Activated CD4-positive, alpha-beta memory T cell treated with anti-CD3 and anti-CD28 coated beads for 36 hours (primary cell): Measurements from ENCODE around the gene IDI2. TPM values are rescaled to one million over a fixed set of nuclear protein-coding genes. Genes with fewer than 3 reads are reported as not detected.
"Not testable (repeated sequence)": the region's sequence is repeated elsewhere in the genome, so short reads cannot be mapped to it uniquely, and the experiment has no call there.

Experiments used
- CTCF ChIA-PET: fragments of 350-600 bp; sonication (Branson Sonifier 250); formaldehyde crosslinking; loops from one replicate; lab custom pipeline; 2021; ENCODE audit warnings: antibody characterized with exemption, inconsistent platforms; lab: Charles Lee
- POLR2A ChIA-PET: fragments of 350-600 bp; sonication (Branson Sonifier 250); formaldehyde crosslinking; loops from one replicate; lab custom pipeline; 2021; ENCODE audit warnings: antibody characterized with exemption; lab: Charles Lee
- DNase-seq: peaks from one replicate; pipeline ENCODE4 v3.0.0-alpha.2; 2020
- H3K27ac Mint-ChIP-seq: one replicate; pipeline ENCODE4 v1.8.0; 2021; ENCODE audit warnings: mixed read lengths
- H3K27me3 Mint-ChIP-seq: one replicate; pipeline ENCODE4 v1.8.0; 2021; ENCODE audit warnings: mixed read lengths
- H3K36me3 Mint-ChIP-seq: one replicate; pipeline ENCODE4 v1.8.0; 2021; ENCODE audit warnings: mixed read lengths
- H3K4me1 Mint-ChIP-seq: one replicate; pipeline ENCODE4 v1.8.0; 2021; ENCODE audit warnings: low read depth, mixed read lengths
- H3K4me3 Mint-ChIP-seq: one replicate; pipeline ENCODE4 v1.8.0; 2021; ENCODE audit warnings: mild to moderate bottlenecking, mixed read lengths
- H3K9me3 Mint-ChIP-seq: one replicate; pipeline ENCODE4 v1.8.0; 2021; ENCODE audit warnings: mixed read lengths
- intact Hi-C: fragments of 100-400 bp; cut with micrococcal nuclease; formaldehyde crosslinking; loops from one replicate; pipeline ENCODE4 v1.15.1; 2023
- total RNA-seq, 2 experiments: library from RNA; stranded (reverse); gene quantifications; one replicate each; pipeline ENCODE4 v1.2.3, GENCODE V29; 2021

IDI2 gene
- total RNA-seq, 2 experiments from 2014 or later, result not detected

- no peaks in the 10 kb centered on the region for H3K4me1 Mint-ChIP-seq
- intact Hi-C loops, result no loop called here
- peaks cover 5% of the 10 kb centered on the region for H3K36me3 Mint-ChIP-seq
- H3K9me3 Mint-ChIP-seq, result no peaks in the 10 kb centered on the region
- H3K27me3 Mint-ChIP-seq, result no peaks in the 10 kb centered on the region
- ChIA-PET POLR2A (interaction anchor here (0.8 kb wide), 1 partner anchor 37 kb away, joined by 4 read pairs; no protein-coding TSS in a partner anchor), CTCF (no interaction called here)
- no peak overlapping the region for H3K27ac Mint-ChIP-seq
- no peak for DNase-seq
- no peak overlapping the region for H3K4me3 Mint-ChIP-seq
Measured at GRCh38 chr10:1029838-1030237, 4.2 kb upstream of the IDI2 start.

DNA sequence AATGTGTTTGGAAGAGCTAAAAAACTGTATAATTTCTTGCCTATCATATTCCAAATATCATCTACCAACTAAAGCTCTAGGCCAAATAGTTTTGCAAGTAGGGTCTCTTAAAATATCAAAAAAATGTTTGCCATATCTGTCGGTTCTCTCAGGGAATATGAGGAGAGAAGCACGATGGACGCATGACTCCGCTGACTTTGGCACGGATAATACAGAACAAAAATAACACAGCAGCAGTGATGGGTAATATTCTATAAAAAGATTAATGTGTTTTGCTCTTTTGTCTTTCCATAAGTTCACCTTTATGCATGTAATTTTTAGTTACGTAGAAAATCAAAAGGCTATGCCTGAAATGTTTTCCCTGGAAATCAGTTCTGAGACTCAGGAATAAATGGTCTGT lies 919 bp upstream of the IDI2 start:
- Mint-ChIP-seq H3K27ac (no peak overlapping the region), H3K27me3 (no peaks in the 10 kb centered on the region), H3K4me3 (no peak overlapping the region), H3K9me3 (no peaks in the 10 kb centered on the region), H3K36me3 (peaks cover under 1% of the 10 kb centered on the region), H3K4me1 (no peaks in the 10 kb centered on the region)
- POLR2A ChIA-PET, result no interaction called here
- intact Hi-C loops, result no loop called here
- no peak for DNase-seq
- CTCF ChIA-PET, result no interaction called here

- Mint-ChIP-seq H3K27ac (no peak overlapping the region), H3K36me3 (peaks cover 19% of the 10 kb centered on the region), H3K4me3 (no peak overlapping the region), H3K9me3 (no peaks in the 10 kb centered on the region), H3K4me1 (no peaks in the 10 kb centered on the region), H3K27me3 (no peaks in the 10 kb centered on the region)
- POLR2A ChIA-PET, result no interaction called here
- intact Hi-C loops, result no loop called here
- CTCF ChIA-PET, result no interaction called here
- DNase-seq, result no peak
Measured at GRCh38 chr10:1024103-1024502, 1.6 kb downstream of the IDI2 start.

GRCh38 chr10:1022413-1022812 lies 3.2 kb downstream of the IDI2 start:
- Mint-ChIP-seq H3K4me3 (no peak overlapping the region), H3K9me3 (no peaks in the 10 kb centered on the region), H3K4me1 (no peaks in the 10 kb centered on the region), H3K36me3 (peaks cover 29% of the 10 kb centered on the region), H3K27ac (no peak overlapping the region), H3K27me3 (no peaks in the 10 kb centered on the region)
- POLR2A ChIA-PET, result no interaction called here
- intact Hi-C loops, result no loop called here
- CTCF ChIA-PET, result no interaction called here
- DNase-seq, result no peak

GRCh38 chr10:1020958-1021357 lies 4.7 kb downstream of the IDI2 start:
- ChIA-PET POLR2A (no interaction called here), CTCF (interaction anchor here (1.3 kb wide), 1 partner anchor 9 kb away, joined by 4 read pairs; no protein-coding TSS in a partner anchor)
- no peak for DNase-seq
- Mint-ChIP-seq H3K36me3 (peaks cover 41% of the 10 kb centered on the region), H3K4me3 (no peak overlapping the region), H3K27ac (no peak overlapping the region), H3K4me1 (no peaks in the 10 kb centered on the region), H3K27me3 (no peaks in the 10 kb centered on the region), H3K9me3 (no peaks in the 10 kb centered on the region)
- intact Hi-C loops, result no loop called here

- Mint-ChIP-seq H3K9me3 (no peaks in the 10 kb centered on the region), H3K27ac (no peak overlapping the region), H3K36me3 (peaks cover 45% of the 10 kb centered on the region), H3K4me3 (no peak overlapping the region), H3K4me1 (no peaks in the 10 kb centered on the region), H3K27me3 (no peaks in the 10 kb centered on the region)
- no peak for DNase-seq
- POLR2A ChIA-PET, result no interaction called here
- CTCF ChIA-PET, result interaction anchor here (1.3 kb wide), 1 partner anchor 8 kb away, joined by 4 read pairs; no protein-coding TSS in a partner anchor
- intact Hi-C loops, result no loop called here
Measured at GRCh38 chr10:1020460-1020859, 5.2 kb downstream of the IDI2 start.

DNA sequence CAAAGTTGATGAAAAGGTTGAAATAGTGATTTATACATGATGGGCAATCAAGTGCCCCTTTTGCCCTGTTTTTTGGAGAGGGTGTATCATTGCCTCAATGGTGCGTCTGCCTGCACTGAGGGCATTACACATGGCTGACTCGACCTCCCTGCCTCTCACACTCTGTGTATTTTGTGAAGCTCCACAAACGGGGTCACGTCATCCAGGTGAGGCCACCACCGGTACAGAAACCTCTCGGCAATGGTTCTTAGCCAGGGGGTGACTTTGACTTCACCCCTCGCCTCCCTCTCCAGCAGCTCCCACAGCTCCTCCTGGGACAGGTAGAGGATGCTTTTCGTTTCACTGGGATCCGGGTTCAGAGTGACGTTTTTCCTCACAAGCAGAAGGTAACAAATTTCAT lies 6.3 kb downstream of the IDI2 start:
- H3K4me1 Mint-ChIP-seq, result no peaks in the 10 kb centered on the region
- H3K27ac Mint-ChIP-seq, result no peak overlapping the region
- intact Hi-C loops, result no loop called here

GRCh38 chr10:1015688-1016087 lies 10.0 kb downstream of the IDI2 start:
- no peak overlapping the region for H3K27ac Mint-ChIP-seq
- CTCF ChIA-PET, result no interaction called here

More for the DNA sequence above, 6.3 kb downstream of the IDI2 start:
- peaks cover 48% of the 10 kb centered on the region for H3K36me3 Mint-ChIP-seq
- CTCF ChIA-PET, result no interaction called here
- no peak for DNase-seq
- no peak overlapping the region for H3K4me3 Mint-ChIP-seq
- H3K27me3 Mint-ChIP-seq, result no peaks in the 10 kb centered on the region
- no peaks in the 10 kb centered on the region for H3K9me3 Mint-ChIP-seq
- POLR2A ChIA-PET, result interaction anchor here (0.7 kb wide), 1 partner anchor 22 kb away, joined by 4 read pairs; no protein-coding TSS in a partner anchor

GRCh38 chr10:1011696-1012095 lies 14.0 kb downstream of the IDI2 start:
- Mint-ChIP-seq H3K9me3 (no peaks in the 10 kb centered on the region), H3K4me3 (no peak overlapping the region), H3K27ac (no peak overlapping the region), H3K36me3 (peaks cover 70% of the 10 kb centered on the region), H3K27me3 (no peaks in the 10 kb centered on the region), H3K4me1 (peaks cover 12% of the 10 kb centered on the region)
- intact Hi-C loops, result no loop called here
- POLR2A ChIA-PET, result no interaction called here
- DNase-seq, result no peak
- CTCF ChIA-PET, result interaction anchor here (1.1 kb wide), 1 partner anchor 9 kb away, joined by 4 read pairs; no protein-coding TSS in a partner anchor

More at GRCh38 chr10:1015688-1016087, 10.0 kb downstream of the IDI2 start:
- H3K4me3 Mint-ChIP-seq, result no peak overlapping the region
- intact Hi-C loops, result no loop called here
- POLR2A ChIA-PET, result no interaction called here
- H3K27me3 Mint-ChIP-seq, result no peaks in the 10 kb centered on the region
- peaks cover 2% of the 10 kb centered on the region for H3K4me1 Mint-ChIP-seq
- DNase-seq, result no peak
- H3K36me3 Mint-ChIP-seq, result peaks cover 73% of the 10 kb centered on the region
- H3K9me3 Mint-ChIP-seq, result no peaks in the 10 kb centered on the region

GRCh38 chr10:1010703-1011102 lies 15.0 kb downstream of the IDI2 start:
- ChIA-PET POLR2A (no interaction called here), CTCF (no interaction called here)
- Mint-ChIP-seq H3K4me1 (peaks cover 12% of the 10 kb centered on the region), H3K27me3 (no peaks in the 10 kb centered on the region), H3K9me3 (no peaks in the 10 kb centered on the region), H3K27ac (no peak overlapping the region), H3K36me3 (peaks cover 69% of the 10 kb centered on the region), H3K4me3 (no peak overlapping the region)
- intact Hi-C loops, result no loop called here
- no peak for DNase-seq

DNA sequence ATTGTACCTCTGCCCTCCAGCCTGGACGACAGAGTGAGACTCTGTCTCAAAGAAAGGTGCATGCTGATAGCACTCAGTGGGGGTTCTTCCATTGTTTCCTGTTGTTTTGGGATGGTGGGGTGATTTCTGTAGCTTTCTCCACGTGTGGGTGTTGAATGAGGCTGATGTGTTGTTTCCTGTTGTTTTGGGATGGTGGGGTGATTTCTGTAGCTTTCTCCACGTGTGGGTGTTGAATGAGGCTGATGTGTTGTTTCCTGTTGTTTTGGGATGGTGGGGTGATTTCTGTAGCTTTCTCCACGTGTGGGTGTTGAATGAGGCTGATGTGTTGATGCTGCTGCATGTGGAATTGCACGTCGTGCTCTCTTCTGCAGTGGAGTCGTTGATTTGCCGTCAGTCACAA lies 15.7 kb downstream of the IDI2 start:
- CTCF ChIA-PET, result not testable (repeated sequence)

DNA sequence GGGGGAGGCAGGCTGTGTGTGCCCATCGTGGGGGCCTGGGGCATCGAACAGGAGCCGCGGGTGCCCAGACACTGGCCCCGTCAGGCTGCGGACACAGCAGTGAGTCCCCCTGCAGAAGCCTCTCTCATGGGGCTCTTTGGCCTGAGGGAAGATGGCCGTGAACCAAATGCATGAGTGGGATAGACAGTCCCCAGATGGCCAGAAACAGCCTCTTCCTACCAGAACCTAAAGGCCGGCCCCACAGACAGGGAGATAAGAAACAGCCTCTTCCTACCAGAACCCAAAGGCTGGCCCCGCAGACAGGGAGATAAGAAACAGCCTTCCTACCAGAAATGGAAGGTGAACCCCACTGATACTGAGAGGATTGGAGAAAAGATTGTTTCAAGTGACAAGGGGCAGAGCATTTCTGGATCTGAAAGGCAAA lies 16.6 kb downstream of the IDI2 start:
- ChIA-PET POLR2A (no interaction called here), CTCF (no interaction called here)
- no peaks in the 10 kb centered on the region for H3K27me3 Mint-ChIP-seq
- H3K4me3 Mint-ChIP-seq, result no peak overlapping the region
- peak overlapping the region; percentile 83 for H3K27ac Mint-ChIP-seq
- H3K36me3 Mint-ChIP-seq, result peaks cover 68% of the 10 kb centered on the region
- DNase-seq, result no peak
- no peaks in the 10 kb centered on the region for H3K9me3 Mint-ChIP-seq
- peaks cover 12% of the 10 kb centered on the region for H3K4me1 Mint-ChIP-seq
- intact Hi-C loops, result no loop called here

More for the DNA sequence above, 15.7 kb downstream of the IDI2 start:
- intact Hi-C loops, POLR2A ChIA-PET, DNase-seq, H3K4me3 Mint-ChIP-seq, H3K9me3 Mint-ChIP-seq, H3K27me3 Mint-ChIP-seq: not testable (repeated sequence)
- H3K36me3 Mint-ChIP-seq, result peaks cover 72% of the 10 kb centered on the region
- H3K27ac Mint-ChIP-seq, result peak overlapping the region; percentile 83
- H3K4me1 Mint-ChIP-seq, result peaks cover 12% of the 10 kb centered on the region

DNA sequence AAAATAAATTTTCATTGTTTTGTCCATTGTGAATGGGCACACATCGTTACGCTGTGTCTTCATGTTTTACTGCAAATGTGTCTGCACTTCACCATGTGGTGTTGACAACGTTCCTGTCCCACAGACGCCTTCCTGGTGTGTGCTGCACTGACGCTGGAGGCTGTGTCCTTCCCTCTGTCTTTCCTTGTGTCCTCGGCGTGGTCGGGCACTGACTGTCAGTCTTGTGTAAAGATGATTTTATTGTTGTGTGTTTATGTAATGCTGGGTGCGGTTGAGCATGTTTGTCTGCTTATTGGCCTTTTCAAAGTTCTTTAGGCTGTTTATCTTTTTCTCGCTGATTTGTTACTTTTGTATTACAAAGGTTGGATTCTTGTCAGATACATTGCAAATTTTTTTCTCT lies 18.1 kb downstream of the IDI2 start:
- DNase-seq, result no peak
- H3K27me3 Mint-ChIP-seq, result no peaks in the 10 kb centered on the region
- peaks cover 12% of the 10 kb centered on the region for H3K4me1 Mint-ChIP-seq
- no peak overlapping the region for H3K27ac Mint-ChIP-seq
- intact Hi-C loops, result no loop called here
- peaks cover under 1% of the 10 kb centered on the region for H3K9me3 Mint-ChIP-seq
- ChIA-PET POLR2A (no interaction called here), CTCF (no interaction called here)
- H3K4me3 Mint-ChIP-seq, result no peak overlapping the region
- peaks cover 74% of the 10 kb centered on the region for H3K36me3 Mint-ChIP-seq
